ENCODE results near the gene HPCAL4.

HPCAL4 gene

DNA sequence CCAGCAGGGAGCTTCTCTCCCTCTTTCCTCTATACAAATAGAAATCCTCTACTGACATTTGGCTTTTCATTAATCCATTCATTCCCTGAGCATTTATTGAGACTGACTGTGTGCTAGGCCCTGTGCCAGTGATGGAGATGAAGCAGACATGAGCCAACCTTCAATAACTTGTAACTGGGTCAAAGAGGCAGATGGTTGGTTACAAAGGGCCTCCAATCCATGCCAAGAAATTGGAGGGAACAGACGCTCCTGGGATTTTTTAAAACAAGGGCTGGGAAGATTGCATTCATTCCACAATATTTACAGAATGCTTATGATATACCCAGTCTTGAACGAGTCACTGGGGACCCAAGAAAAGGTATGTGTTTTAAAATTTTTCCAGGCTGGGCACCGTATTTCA lies 6.2 kb downstream of the HPCAL4 start:
- Mint-ChIP-seq H3K27ac (no peak overlapping the region), H3K27me3 (ENCODE audit: low read depth, poor library complexity) (peaks cover 100% of the 10 kb centered on the region)
- DNase-seq, result no peak

GRCh38 chr1:39684313-39684664 lies 6.9 kb downstream of the HPCAL4 start:
- no peak for TF ChIP-seq CTCF (IDR thresholded peaks at IDR 0.05)
- no peak overlapping the region for H3K27ac Mint-ChIP-seq
- no peaks in the 10 kb centered on the region for H3K4me1 Mint-ChIP-seq
- no peak for DNase-seq
- H3K9me3 Mint-ChIP-seq, result peaks cover 12% of the 10 kb centered on the region
- no peak overlapping the region for H3K4me3 Mint-ChIP-seq
- no peaks in the 10 kb centered on the region for H3K36me3 Mint-ChIP-seq (ENCODE audit: low read depth)
- peaks cover 100% of the 10 kb centered on the region for H3K27me3 Mint-ChIP-seq (ENCODE audit: low read depth, poor library complexity)

More for the DNA sequence above, 6.2 kb downstream of the HPCAL4 start:
- no peak for TF ChIP-seq CTCF (IDR thresholded peaks at IDR 0.05)
- no peaks in the 10 kb centered on the region for H3K36me3 Mint-ChIP-seq (ENCODE audit: low read depth)
- no peak overlapping the region for H3K4me3 Mint-ChIP-seq
- peaks cover under 1% of the 10 kb centered on the region for H3K4me1 Mint-ChIP-seq
- H3K9me3 Mint-ChIP-seq, result peaks cover 12% of the 10 kb centered on the region

DNA sequence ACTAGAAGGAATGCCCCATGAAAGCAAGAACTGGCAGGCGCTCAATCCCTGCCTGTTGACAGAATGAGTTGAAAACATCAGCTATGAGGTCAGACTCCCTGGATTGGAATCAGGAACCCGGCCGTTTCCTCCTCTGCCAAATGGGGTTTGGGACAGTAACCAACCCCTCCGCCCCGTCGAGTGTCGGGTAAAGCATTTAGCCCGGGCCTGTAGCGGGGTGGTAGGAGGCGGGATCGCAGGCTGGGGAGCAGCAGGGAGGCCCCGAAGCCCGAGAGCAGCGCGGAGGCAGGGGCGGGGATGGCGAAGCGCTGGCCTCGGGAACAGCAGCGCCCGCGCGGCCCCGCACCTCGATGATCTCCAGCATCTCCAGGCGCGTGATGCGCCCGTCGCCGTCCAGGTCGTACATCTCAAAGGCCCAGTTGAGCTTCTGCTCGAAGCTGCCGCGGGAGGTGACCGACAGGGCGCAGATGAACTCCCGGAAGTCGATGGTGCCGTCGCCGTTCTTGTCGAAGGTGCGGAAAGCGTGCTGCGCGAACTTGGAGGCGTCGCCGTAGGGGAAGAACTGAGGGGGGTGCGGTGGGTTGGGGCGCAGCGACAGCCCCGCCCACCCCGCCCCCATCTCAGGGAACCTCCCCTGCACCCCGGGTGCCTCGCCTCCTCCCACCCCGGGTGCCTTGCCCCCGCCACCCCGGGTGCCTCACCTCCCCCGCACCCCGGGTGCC lies 7.5 kb downstream of the HPCAL4 start:
- Mint-ChIP-seq H3K36me3 (ENCODE audit: low read depth) (no peaks in the 10 kb centered on the region), H3K4me1 (no peaks in the 10 kb centered on the region), H3K27ac (no peak overlapping the region), H3K27me3 (ENCODE audit: low read depth, poor library complexity) (peaks cover 100% of the 10 kb centered on the region), H3K9me3 (peaks cover 12% of the 10 kb centered on the region), H3K4me3 (no peak overlapping the region)
- TF ChIP-seq CTCF (IDR thresholded peaks at IDR 0.05), result no peak
- DNase-seq, result peak; percentile 28

GRCh38 chr1:39681999-39682398 lies 9.2 kb downstream of the HPCAL4 start:
- Mint-ChIP-seq H3K4me3 (no peak overlapping the region), H3K27me3 (ENCODE audit: low read depth, poor library complexity) (peaks cover 99% of the 10 kb centered on the region), H3K9me3 (peaks cover 12% of the 10 kb centered on the region), H3K4me1 (peaks cover 7% of the 10 kb centered on the region), H3K36me3 (ENCODE audit: low read depth) (no peaks in the 10 kb centered on the region), H3K27ac (peak overlapping the region; percentile 67)
- DNase-seq, result no peak
- TF ChIP-seq CTCF (IDR thresholded peaks at IDR 0.05), result no peak

- no peak for TF ChIP-seq CTCF (IDR thresholded peaks at IDR 0.05)
- Mint-ChIP-seq H3K4me1 (peaks cover 14% of the 10 kb centered on the region), H3K27me3 (ENCODE audit: low read depth, poor library complexity) (peaks cover 99% of the 10 kb centered on the region), H3K9me3 (peaks cover 12% of the 10 kb centered on the region), H3K4me3 (no peak overlapping the region), H3K27ac (no peak overlapping the region), H3K36me3 (ENCODE audit: low read depth) (no peaks in the 10 kb centered on the region)
- DNase-seq, result no peak
Observed at GRCh38 chr1:39681294-39681693, 9.9 kb downstream of the HPCAL4 start.

DNA sequence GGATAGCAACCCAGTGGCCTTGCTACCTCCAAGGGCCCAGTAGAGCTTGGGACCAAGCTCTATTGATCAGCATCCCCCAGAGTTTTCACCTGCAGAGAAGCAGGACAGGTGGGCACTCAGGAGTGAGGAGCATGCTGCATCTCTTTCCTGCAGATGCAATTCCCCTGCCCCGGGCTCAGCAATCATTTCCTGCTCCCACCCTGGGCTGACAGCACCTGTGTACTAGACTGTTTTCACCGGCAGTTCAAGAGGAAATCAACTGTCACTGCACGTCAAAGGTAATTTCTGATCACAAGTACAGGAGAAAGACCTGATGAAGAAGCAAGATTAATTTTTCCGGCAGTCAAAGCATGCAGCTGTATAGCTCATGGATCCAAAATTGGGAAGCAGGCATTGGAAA lies 10.5 kb downstream of the HPCAL4 start:
- H3K27ac Mint-ChIP-seq, result no peak overlapping the region
- no peak for DNase-seq
- H3K4me3 Mint-ChIP-seq, result no peak overlapping the region
- no peaks in the 10 kb centered on the region for H3K36me3 Mint-ChIP-seq (ENCODE audit: low read depth)
- H3K4me1 Mint-ChIP-seq, result peaks cover 15% of the 10 kb centered on the region
- H3K27me3 Mint-ChIP-seq (ENCODE audit: low read depth, poor library complexity), result peaks cover 97% of the 10 kb centered on the region
- TF ChIP-seq CTCF (IDR thresholded peaks at IDR 0.05), result no peak
- peaks cover 12% of the 10 kb centered on the region for H3K9me3 Mint-ChIP-seq
